Fibroblast of skin of right biceps (primary cell): ENCODE data around the gene CHAD.

ENCODE experiments used
- DNase-seq: peaks from one replicate; pipeline ENCODE4 v3.0.0-alpha.2; 2013

CHAD gene

DNA sequence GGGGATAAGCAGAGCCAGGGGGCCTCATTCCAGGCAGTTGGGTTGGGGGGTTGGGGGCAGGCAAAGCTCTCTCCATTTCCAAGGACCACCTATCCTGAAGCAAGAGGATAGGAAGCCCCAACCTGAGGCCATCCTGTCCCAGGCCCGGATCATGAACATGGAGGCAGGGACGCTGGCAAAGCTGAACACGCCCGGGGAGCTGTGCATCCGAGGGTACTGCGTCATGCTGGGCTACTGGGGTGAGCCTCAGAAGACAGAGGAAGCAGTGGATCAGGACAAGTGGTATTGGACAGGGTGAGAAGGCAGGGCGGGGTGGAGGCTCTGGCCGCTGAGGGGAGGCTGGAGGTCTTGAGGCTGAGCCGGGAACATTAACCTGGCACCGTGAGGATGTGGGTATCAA is 3.6 kb upstream of the CHAD start:
- DNase-seq: no peak

DNA sequence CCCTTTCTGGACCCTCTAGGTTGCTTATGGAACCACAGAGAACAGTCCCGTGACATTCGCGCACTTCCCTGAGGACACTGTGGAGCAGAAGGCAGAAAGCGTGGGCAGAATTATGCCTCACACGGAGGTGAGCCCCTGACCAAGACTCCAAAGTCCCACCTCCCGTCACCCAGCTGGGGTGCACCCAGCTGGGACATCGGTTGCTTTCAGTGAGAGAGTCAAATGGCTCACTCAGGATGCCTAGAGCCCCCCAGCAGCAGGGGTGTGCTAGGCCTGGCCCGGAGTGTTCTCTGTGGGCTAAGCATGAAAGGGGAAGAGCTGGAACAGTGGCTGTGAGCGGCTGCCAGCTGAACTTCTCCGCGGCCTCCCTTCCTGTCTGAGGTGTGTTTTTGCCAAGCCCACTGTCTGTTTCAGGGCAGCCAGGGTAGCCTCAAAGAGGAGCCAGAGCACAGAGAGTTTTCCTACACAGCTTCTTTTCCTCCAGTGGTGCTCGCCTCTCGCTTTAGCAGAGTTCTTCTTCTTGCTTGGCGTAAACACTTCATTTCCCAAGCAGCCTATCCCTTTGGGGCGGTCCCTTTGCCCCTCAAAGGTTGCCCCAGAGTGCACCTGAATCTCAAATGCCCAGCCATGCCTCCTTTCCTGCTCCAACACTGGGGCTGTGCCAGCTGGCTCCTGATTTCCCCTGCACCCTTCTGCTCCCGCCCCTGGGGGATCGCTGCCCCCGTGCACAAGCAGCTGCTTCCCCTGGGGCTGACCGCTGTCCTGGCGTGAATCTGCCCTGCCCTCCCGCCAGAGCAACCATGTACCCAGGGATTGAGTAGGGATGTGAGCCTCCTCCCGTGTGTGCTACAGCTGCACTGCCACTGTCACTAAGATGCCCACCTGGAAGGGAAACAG is 2.6 kb upstream of the CHAD start:
- no peak for DNase-seq

DNA sequence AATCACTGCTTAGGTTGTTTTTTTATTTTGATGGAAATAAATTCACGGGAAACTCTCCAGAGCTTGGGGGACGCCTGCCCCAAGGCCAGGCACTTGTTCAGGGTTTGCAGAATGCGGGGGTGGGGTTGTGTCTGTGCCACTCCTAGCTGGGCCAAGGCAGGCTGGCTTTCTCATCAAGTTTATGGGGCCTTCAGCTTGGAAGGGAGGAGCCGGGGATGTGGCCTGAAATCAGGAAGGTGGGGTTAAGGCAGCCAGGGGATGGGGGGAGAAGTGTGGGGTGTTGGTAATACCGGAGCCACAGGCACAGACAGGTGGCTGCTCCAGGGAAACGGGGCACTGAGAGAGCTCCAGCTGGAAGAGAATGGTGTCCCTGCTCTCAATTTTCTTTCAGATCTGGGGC is 1.7 kb upstream of the CHAD start:
- no peak for DNase-seq

DNA sequence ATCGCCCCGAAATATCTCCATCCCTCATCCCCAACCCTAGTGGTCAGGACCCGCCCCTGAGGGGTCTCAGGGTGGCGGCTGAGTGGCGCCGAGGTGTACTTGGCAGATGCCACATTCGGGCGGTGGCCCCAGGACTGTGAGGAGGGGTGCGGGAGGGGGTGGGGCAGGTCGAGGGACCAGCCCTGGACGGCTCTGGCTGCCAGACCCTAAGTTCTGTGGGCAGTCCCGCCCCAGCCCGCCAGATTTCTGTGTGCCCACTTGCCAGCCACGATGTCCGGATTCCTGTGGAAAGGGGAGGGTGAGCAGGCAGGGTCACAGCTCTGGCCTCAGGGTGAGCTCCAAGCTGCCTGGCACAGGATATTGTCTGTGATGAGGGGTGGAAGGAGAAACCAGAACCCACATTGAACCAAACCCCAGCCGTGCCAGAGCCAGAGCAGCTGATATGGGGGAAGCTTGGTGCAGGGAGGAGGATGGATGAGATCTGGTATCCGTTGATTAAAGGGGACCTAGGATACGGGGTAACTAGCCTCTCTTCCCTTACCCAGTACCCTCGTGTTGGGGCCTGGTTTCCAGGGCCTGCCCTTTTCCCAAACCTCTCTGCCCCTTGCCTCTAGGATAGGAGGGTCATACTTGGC is 1.1 kb upstream of the CHAD start:
- DNase-seq: no peak

- no peak for DNase-seq
Measured at GRCh38 chr17:50469208-50469605, 527 bp upstream of the CHAD start.

GRCh38 chr17:50467855-50468303 is 801 bp downstream of the CHAD start:
- no peak for DNase-seq

DNA sequence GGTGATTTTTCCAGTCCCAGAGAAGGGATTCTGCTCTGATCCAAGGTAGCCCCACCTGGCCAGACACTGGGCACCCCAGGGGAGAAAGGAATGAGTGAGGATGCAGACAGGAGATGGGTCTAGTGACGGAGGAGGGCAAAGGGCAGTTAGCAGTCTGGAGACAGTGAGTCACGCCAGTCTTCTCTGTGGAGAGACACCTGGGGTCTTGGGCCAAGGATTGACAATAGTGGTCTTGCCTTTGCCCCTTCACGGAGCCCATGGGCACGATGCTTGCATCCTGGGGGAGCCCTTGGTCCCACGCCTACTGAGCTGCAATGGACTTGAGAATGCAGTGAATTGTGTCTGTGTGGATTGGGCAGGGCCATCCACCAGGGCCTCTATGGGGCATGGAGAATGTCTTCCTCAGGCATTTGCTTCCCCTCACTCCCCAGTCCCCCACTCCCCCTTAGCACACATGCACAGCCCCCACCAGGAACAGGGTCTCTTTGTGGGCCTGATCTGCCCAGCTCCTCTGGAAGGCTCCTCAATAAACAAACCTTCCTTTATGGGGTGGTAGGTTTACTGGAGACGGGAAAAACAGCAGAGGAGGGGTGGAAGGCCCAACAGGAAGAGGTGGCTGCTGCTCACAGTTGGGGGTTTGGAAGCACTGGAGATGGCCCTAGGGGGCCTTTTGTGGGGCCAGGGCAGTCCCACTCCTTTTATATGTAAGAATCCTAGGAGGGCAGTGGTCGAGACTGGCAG is 1.4 kb downstream of the CHAD start:
- no peak for DNase-seq

DNA sequence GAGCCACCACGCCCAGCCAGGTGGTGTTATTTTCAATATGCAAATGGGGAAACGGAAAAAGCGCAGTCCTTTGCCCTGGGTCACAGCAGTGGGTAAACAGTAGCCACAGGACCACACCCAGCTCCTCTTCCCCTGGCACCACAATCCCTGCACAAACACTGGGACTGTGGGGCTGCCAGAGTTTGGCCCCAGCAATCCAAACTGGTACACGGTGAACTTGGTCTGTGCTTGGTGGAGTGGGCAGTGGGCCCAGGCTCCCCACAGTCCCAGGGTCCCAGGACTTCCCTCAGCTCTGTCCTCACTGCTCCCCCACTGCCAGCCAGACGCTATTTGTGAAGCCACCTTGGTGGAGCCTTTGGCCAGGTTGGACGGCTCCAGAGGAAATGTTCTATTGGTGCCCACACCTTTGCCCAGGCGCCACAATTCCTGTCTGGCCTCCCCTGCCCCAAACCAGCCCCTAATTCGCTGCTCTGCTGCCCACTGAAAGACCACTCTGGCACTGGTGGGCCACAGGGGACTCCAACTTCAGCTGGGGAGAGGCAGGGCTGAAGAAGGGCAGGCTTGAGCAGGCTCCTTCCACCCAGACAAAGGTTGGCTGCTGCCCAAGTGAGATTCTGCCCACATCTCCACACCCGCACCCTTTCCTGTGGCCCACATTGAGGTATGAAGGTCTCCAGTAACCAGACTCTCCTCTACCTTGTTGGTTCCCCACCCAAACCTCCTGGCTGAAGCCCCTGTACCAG is 2.1 kb downstream of the CHAD start:
- no peak for DNase-seq

DNA sequence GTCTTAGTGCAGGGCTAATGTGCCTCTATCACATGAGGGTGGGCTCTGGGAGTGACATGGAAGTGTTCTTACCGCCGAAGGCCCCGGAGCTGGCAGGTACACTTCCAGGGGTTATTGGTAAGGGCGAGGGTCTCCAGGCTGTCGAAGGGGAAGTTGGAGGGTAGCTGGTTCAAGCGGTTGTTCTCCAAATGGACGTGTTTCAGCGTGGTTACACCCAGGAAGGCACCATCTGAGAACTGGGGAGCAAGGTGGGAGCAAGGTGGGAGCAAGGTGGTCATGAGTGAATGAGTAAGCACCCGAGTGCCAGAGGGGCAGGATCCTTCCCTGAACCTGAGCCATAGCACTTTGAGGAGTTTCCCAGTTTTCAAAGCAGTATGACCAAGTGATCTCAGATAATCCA is 3.0 kb downstream of the CHAD start:
- no peak for DNase-seq

DNA sequence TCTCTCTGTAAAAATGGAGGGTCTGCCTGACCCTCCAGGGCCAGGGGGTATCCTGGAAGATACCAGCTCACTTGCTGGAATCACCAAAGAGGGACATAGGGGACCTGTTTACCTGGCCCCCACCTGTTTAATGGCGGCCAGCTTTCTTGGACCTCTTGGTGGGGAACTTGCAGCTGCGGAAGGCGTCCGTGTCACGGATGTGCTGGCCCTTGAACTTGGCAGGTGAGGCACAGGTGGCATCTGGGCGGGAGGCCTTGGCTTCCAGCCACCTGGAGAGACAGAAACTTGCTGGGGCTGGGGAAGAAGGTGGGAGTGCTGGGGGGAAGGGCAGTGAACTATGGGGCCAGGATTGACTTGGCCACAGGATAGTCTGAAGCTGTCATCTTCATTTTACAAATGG is 3.5 kb downstream of the CHAD start:
- DNase-seq: no peak

- DNase-seq: no peak
Measured at GRCh38 chr17:50464736-50465135, 3.9 kb downstream of the CHAD start.

DNA sequence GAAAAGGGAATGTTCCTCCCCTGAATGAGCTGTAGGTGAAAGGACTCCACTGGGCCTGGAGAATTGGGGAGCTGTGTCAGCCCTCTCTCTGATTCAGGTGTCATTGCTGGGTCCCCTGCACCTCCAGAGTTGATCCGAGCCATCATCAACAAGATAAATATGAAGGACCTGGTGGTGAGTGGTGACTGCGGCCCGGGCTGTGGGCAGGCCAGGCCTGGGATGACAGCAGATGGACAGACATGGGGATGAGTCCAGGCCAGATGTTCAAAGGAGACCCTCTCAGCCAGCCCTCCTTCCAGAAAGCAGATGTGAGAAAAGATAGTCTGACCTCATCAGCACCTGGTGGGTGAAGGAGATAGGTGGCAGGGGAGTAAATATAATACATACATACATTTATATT is 4.6 kb downstream of the CHAD start:
- no peak for DNase-seq

GRCh38 chr17:50462446-50462845 is 6.2 kb downstream of the CHAD start:
- DNase-seq: no peak

- no peak for DNase-seq
Measured at GRCh38 chr17:50461550-50462132, 7.0 kb downstream of the CHAD start.

DNA sequence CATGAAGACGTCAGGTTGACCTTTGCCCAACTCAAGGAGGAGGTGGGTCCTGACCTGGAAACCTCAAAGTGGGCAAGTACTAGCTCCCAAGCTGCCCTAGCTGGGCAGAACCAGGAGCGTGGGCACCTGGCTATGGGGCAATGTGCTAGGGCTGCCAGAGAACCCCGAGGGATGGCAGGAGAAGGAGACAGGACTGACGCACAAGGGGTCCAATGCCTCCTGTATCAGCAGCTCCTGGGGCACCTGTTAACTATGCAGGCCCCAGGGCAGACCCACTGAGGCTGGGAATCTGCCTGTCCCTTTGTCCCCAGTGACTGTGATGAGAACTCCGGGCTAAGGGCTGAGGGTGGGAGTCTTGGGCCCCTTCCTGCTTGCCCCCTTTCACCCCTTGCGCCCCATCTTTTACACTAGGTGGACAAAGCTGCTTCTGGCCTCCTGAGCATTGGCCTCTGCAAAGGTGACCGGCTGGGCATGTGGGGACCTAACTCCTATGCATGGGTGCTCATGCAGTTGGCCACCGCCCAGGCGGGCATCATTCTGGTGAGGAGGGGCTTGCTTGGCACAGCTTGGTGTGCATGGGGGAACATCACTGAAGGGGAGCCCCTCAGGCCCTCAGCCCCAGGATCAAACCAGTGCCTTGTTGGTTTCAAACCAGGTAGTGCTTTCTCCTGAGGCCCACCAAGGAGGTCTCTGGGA is 7.7 kb downstream of the CHAD start:
- no peak for DNase-seq

GRCh38 chr17:50459756-50460155 is 8.9 kb downstream of the CHAD start:
- DNase-seq: no peak

DNA sequence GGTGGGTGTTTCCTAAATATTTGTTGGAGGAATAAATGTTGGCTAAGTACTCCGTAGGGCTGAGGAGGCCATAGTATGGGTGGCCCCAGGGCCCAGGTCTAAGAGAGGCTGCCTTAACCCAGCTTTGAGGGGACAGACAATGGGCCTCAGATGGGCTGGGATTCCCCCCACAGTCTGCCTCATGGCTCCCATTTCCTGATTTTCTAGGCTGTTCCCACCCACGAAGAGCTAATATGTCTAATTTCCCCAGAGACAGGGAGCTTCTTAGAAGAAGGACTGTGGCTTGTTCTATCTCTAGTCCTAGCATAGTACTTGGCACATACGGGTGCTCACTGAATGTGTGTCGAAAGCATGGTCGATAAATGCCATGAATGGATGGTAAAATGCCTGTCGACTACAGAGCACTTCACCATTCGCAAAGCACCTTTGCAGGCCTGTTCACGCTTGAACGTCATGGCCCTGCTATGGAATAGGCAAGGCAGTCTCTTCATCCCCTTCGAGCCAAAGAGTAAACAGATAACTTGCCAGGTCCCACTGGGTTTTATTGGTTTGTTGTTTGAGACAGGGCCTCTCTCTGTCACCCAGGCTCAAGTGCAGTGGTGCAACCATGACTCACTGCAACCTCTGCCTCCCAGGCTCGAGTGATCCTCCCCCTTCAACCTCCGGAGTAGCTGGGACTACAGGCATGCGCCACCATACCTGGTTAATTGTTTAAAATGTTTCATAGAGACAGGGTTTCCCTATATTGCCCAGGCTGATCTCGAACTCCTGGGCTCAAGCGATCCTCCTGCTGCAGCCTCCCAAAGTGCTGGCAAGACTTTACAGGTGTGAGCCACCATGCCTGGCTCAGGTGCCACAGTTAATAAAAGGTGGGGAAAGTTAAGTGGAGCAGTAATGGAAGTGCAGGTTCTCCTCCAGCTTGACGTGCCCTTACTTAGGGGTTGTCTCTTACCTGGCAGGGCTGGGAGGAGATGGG is 9.7 kb downstream of the CHAD start:
- no peak for DNase-seq

DNA sequence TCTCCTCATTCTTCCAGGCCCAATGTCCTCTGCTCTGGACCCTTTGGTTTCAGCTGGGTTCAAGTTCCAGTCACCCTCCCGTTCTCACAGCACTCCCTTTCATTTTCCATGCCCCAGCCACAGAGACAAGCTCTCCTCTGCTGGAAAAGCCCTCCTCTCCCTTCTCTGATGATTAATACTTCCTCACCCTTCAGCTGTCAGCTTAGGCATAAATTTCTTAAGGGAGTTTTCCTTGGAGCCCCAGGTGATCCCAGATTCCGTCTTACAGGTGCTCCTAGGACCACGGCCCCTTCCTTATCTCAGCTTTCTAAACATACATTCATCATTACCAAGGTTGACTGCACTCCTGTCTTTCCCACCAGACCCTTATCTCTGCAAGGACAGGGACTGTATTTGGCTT is 10.4 kb downstream of the CHAD start:
- DNase-seq: no peak

- no peak for DNase-seq
Measured at GRCh38 chr17:50457621-50458020, 11.1 kb downstream of the CHAD start.

GRCh38 chr17:50453901-50454300 is 14.8 kb downstream of the CHAD start:
- no peak for DNase-seq
